HL-60 (cell line): Measurements from ENCODE around the gene PTPA.

Experiments used
- CTCF ChIP-seq: IDR thresholded peaks from one replicate; pipeline ENCODE4 v1.5.1; 2011; ENCODE audit warnings: low read length, control low read depth, inconsistent platforms; ENCODE audit not compliant: insufficient read depth
- GABPA ChIP-seq: IDR thresholded peaks from 2 replicates; pipeline ENCODE4 v1.6.1; 2012; ENCODE audit warnings: low read depth

GRCh38 chr9:129094387-129095169 lies 16.6 kb upstream of the PTPA start:
- TF ChIP-seq CTCF (no peak), GABPA (no peak)
